ENCODE measurements around the gene NOC2L.

DNA sequence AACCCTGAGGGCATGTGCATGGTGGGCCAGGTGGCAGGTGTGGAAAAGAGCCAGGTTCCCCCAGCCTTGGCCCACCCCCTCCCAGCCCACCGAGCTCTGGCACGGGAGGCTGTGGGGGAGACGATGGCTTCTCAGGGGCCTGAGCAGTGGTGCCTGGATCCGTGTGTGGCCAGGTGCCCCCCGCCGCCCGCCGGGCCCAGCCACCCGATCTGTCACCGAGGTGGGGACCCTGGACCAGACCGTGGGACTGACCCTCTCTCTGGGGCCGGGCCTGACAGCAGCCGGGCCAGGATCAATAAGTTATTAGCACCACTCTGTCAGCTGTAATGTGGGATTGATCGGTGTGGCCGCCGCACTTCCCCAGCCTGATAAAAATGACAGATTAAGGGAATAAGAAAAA, 21.5 kb downstream of the NOC2L start:
- TF ChIP-seq, protein P1, sequence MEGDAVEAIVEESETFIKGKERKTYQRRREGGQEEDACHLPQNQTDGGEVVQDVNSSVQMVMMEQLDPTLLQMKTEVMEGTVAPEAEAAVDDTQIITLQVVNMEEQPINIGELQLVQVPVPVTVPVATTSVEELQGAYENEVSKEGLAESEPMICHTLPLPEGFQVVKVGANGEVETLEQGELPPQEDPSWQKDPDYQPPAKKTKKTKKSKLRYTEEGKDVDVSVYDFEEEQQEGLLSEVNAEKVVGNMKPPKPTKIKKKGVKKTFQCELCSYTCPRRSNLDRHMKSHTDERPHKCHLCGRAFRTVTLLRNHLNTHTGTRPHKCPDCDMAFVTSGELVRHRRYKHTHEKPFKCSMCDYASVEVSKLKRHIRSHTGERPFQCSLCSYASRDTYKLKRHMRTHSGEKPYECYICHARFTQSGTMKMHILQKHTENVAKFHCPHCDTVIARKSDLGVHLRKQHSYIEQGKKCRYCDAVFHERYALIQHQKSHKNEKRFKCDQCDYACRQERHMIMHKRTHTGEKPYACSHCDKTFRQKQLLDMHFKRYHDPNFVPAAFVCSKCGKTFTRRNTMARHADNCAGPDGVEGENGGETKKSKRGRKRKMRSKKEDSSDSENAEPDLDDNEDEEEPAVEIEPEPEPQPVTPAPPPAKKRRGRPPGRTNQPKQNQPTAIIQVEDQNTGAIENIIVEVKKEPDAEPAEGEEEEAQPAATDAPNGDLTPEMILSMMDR (IDR thresholded peaks at IDR 0.05): no peak
- TF ChIP-seq POLR2A (IDR thresholded peaks at IDR 0.05) (no peak), POLR2AphosphoS5 (IDR thresholded peaks at IDR 0.05) (no peak)
